ENCODE measurements around the gene DDX10. TPM values are rescaled to one million over a fixed set of nuclear protein-coding genes. Genes with fewer than 3 reads are reported as not detected.

DDX10 gene
- total and polyA plus RNA-seq, 2 experiments from 2014 or later = 32.4 to 37.8 TPM

DNA sequence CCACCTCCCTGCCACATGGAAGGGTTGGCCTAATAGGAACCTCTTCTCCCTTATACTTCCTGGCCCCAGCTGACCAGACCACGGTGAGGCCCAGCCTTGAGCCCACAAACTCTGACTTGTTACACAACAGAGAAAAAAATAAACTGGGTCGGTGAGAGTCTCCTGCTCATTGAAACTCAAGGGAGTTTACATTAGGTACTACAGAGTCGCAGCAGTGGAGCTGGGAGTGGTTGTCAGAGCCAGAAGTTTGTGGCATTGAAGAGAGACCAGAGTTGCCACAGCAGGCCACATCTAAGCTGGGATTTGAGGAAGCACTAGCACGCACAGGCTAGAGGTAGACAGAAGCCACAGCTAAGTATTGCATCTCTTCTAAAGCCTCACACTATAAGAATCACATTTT, 296.2 kb downstream of the DDX10 start (continued):
- TF ChIP-seq, protein P1, sequence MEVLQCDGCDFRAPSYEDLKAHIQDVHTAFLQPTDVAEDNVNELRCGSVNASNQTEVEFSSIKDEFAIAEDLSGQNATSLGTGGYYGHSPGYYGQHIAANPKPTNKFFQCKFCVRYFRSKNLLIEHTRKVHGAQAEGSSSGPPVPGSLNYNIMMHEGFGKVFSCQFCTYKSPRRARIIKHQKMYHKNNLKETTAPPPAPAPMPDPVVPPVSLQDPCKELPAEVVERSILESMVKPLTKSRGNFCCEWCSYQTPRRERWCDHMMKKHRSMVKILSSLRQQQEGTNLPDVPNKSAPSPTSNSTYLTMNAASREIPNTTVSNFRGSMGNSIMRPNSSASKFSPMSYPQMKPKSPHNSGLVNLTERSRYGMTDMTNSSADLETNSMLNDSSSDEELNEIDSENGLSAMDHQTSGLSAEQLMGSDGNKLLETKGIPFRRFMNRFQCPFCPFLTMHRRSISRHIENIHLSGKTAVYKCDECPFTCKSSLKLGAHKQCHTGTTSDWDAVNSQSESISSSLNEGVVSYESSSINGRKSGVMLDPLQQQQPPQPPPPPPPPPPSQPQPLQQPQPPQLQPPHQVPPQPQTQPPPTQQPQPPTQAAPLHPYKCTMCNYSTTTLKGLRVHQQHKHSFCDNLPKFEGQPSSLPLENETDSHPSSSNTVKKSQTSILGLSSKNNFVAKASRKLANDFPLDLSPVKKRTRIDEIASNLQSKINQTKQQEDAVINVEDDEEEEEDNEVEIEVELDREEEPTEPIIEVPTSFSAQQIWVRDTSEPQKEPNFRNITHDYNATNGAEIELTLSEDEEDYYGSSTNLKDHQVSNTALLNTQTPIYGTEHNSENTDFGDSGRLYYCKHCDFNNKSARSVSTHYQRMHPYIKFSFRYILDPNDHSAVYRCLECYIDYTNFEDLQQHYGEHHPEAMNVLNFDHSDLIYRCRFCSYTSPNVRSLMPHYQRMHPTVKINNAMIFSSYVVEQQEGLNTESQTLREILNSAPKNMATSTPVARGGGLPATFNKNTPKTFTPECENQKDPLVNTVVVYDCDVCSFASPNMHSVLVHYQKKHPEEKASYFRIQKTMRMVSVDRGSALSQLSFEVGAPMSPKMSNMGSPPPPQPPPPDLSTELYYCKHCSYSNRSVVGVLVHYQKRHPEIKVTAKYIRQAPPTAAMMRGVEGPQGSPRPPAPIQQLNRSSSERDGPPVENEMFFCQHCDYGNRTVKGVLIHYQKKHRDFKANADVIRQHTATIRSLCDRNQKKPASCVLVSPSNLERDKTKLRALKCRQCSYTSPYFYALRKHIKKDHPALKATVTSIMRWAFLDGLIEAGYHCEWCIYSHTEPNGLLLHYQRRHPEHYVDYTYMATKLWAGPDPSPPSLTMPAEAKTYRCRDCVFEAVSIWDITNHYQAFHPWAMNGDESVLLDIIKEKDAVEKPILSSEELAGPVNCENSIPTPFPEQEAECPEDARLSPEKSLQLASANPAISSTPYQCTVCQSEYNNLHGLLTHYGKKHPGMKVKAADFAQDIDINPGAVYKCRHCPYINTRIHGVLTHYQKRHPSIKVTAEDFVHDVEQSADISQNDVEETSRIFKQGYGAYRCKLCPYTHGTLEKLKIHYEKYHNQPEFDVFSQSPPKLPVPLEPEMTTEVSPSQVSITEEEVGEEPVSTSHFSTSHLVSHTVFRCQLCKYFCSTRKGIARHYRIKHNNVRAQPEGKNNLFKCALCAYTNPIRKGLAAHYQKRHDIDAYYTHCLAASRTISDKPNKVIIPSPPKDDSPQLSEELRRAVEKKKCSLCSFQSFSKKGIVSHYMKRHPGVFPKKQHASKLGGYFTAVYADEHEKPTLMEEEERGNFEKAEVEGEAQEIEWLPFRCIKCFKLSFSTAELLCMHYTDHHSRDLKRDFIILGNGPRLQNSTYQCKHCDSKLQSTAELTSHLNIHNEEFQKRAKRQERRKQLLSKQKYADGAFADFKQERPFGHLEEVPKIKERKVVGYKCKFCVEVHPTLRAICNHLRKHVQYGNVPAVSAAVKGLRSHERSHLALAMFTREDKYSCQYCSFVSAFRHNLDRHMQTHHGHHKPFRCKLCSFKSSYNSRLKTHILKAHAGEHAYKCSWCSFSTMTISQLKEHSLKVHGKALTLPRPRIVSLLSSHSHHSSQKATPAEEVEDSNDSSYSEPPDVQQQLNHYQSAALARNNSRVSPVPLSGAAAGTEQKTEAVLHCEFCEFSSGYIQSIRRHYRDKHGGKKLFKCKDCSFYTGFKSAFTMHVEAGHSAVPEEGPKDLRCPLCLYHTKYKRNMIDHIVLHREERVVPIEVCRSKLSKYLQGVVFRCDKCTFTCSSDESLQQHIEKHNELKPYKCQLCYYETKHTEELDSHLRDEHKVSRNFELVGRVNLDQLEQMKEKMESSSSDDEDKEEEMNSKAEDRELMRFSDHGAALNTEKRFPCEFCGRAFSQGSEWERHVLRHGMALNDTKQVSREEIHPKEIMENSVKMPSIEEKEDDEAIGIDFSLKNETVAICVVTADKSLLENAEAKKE (CRISPR knock-in tag; IDR thresholded peaks at IDR 0.05) = no peak
- TF ChIP-seq, protein P2, sequence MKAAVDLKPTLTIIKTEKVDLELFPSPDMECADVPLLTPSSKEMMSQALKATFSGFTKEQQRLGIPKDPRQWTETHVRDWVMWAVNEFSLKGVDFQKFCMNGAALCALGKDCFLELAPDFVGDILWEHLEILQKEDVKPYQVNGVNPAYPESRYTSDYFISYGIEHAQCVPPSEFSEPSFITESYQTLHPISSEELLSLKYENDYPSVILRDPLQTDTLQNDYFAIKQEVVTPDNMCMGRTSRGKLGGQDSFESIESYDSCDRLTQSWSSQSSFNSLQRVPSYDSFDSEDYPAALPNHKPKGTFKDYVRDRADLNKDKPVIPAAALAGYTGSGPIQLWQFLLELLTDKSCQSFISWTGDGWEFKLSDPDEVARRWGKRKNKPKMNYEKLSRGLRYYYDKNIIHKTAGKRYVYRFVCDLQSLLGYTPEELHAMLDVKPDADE (IDR thresholded peaks at IDR 0.05) = no peak
- TF ChIP-seq CREB1 (CRISPR knock-in tag; IDR thresholded peaks at IDR 0.05; ENCODE audit: low read depth) = no peak
- TF ChIP-seq STAT1 (IDR thresholded peaks at IDR 0.05; ENCODE audit: unreplicated experiment) = no peak

DNA sequence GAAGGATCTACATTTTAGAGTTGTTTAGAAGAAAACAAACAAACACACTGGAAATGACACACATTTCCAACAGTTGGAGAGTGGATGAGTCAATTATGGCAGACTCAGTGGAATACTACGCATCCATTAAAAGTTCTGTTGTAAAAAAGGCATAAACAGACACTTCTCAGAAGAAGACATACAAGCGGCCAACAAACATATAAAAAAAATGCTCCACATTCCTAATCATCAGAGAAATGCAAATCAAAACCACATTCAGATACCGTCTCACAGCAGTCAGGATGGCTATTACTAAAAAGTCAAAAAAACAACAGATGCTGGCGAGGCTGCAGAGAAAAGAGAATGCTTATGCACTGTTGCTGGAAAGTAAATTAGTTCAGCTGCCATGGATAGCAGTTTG, 298.2 kb downstream of the DDX10 start:
- H3K27ac ChIP-seq (ENCODE audit: low read depth) = no peak overlapping the region
- H3K9me3 Mint-ChIP-seq = no peaks in the 10 kb centered on the region; the same call in 2 of the 3 replicates
- no peak overlapping the region for H3K27ac Mint-ChIP-seq
- H3K36me3 ChIP-seq (ENCODE audit: insufficient read depth) = no peaks in the 10 kb centered on the region
- H3K9me2 ChIP-seq (ENCODE audit: insufficient read depth) = peaks cover 14% of the 10 kb centered on the region; the same call in 1 of the 2 replicates
- ATAC-seq = no peak
- no peaks in the 10 kb centered on the region for H4K20me1 ChIP-seq (replicated peaks; ENCODE audit: insufficient read depth)
- peaks cover 27% of the 10 kb centered on the region for H3K4me1 ChIP-seq (ENCODE audit: insufficient read depth)
- H3K79me2 ChIP-seq (replicated peaks; ENCODE audit: insufficient read depth) = no peaks in the 10 kb centered on the region
- no peaks in the 10 kb centered on the region for H3K27me3 ChIP-seq (ENCODE audit: insufficient read depth)
- H3K4me3 Mint-ChIP-seq = no peak overlapping the region
- H3K4me3 ChIP-seq = no peak overlapping the region
- H3F3A ChIP-seq (replicated peaks; ENCODE audit: low read depth) = no peaks in the 10 kb centered on the region
- H3K36me3 Mint-ChIP-seq (ENCODE audit: low read depth) = no peaks in the 10 kb centered on the region
- peaks cover 10% of the 10 kb centered on the region for H3K27me3 Mint-ChIP-seq (ENCODE audit: insufficient read depth, low read depth, poor library complexity)
- DNase-seq (ENCODE audit: low spot score) = no peak
- H3K4me1 Mint-ChIP-seq = peaks cover 45% of the 10 kb centered on the region
- H2AFZ ChIP-seq = no peak overlapping the region
- no peak overlapping the region for H3K4me2 ChIP-seq
- TF ChIP-seq NANOG (IDR thresholded peaks at IDR 0.05; ENCODE audit: borderline replicate concordance) (no peak), POLR2AphosphoS5 (IDR thresholded peaks at IDR 0.05; ENCODE audit: low read depth) (no peak), EZH2 (IDR thresholded peaks at IDR 0.05; ENCODE audit: low read depth, unreplicated experiment) (no peak), ZNF114 (CRISPR knock-in tag; IDR thresholded peaks at IDR 0.05) (no peak)
- TF ChIP-seq, protein P1 (CRISPR knock-in tag; IDR thresholded peaks at IDR 0.05) = no peak
